ENCODE data around the gene S100PBP. TPM values are rescaled to one million over a fixed set of nuclear protein-coding genes. Genes with fewer than 3 reads are reported as not detected.

S100PBP gene
- polyA plus RNA-seq, 4 donors = 26.3 to 38.3 (median 32.9) TPM

DNA sequence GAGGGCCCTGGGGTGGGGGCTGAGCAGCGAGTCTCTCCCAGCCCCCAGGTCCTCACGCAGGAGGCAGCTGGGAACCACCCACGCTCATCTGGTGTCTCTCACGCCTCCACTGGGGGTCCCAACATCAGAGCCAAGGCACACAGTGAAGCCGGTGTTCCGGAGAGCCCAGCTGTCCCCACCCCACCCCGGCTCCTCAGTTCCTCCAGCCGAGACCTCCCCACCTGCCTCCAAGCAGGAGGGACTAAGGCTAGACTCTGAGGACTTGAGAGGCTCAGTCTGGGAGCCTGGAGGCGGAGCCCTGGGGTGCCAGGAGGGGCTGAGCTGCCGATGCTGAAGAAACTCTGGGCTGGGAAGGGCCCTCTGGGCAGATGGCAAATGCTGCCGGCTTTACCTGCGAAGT, 67.3 kb downstream of the S100PBP start:
- DNase-seq (ENCODE audit: low read depth in 4 of 4, low spot score in 3 of 4) = no peak

- no peak for DNase-seq (ENCODE audit: low read depth in 4 of 4, low spot score in 3 of 4)
These were observed 68.2 kb downstream of the S100PBP start for GRCh38 chr1:32885676-32886003.

GRCh38 chr1:32886004-32886827, 68.8 kb downstream of the S100PBP start, which contains the start of gene HPCA:
Gene HPCA, plus strand, starts transcription at chr1:32886491. Its CDS starts 2,408 bp downstream, at chr1:32888899.
- DNase-seq (ENCODE audit: low read depth in 4 of 4, low spot score in 3 of 4) = peak in 2 of 4 donors; percentile 63 to 74

- no peak for DNase-seq (ENCODE audit: low read depth in 4 of 4, low spot score in 3 of 4)
These were observed 69.5 kb downstream of the S100PBP start for GRCh38 chr1:32886828-32887414.

DNA sequence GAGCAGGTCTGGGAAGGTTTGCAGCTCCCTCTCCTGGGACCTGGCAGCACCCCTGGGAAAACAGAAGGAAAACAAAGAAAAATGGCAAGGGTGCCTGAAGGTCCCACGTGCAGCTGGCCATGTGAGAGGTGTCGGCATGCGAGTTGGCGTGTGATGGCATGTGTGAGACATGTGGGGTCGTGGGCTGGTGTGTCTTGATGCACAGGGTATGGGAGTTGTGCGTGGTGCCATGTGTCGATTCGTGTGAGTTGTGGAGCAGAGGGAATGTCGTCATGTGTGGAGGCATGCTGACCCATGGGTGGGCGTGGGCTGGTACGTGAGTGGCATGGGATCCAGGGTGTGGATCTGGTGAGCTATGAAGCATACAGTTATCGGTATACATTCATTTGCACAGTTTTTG, 70.2 kb downstream of the S100PBP start:
- DNase-seq (ENCODE audit: low read depth in 4 of 4, low spot score in 3 of 4) = no peak

DNA sequence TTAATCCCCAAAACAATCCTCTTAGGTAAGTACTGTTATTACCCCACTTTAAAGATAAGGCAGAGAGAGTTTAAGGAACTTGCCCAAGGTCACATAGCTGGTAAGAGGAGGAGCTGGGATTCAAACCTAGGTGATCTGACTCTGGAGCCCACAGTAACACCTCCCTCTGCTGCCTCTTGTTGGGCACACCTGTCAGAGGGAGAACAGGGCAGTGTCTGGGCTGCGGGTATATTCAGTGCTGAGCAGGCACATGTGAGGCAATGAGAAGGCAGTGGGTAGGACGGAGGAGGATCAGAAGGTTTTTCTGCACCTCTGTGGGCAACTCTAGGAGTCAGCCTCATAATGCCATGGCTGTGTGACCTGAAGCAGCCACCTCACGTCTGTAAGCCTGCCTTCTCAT, 70.7 kb downstream of the S100PBP start:
- no peak for DNase-seq (ENCODE audit: low read depth in 4 of 4, low spot score in 3 of 4)

GRCh38 chr1:32888677-32889420, 71.4 kb downstream of the S100PBP start:
- no peak for DNase-seq (ENCODE audit: low read depth in 4 of 4, low spot score in 3 of 4)

- no peak for DNase-seq (ENCODE audit: low read depth in 4 of 4, low spot score in 3 of 4)
These were observed 72.4 kb downstream of the S100PBP start for GRCh38 chr1:32889731-32890278.

- no peak for DNase-seq (ENCODE audit: low read depth in 4 of 4, low spot score in 3 of 4)
These were observed 73.2 kb downstream of the S100PBP start for GRCh38 chr1:32890516-32891240.

GRCh38 chr1:32891241-32891570, 73.8 kb downstream of the S100PBP start:
- DNase-seq (ENCODE audit: low read depth in 4 of 4, low spot score in 3 of 4) = no peak

DNA sequence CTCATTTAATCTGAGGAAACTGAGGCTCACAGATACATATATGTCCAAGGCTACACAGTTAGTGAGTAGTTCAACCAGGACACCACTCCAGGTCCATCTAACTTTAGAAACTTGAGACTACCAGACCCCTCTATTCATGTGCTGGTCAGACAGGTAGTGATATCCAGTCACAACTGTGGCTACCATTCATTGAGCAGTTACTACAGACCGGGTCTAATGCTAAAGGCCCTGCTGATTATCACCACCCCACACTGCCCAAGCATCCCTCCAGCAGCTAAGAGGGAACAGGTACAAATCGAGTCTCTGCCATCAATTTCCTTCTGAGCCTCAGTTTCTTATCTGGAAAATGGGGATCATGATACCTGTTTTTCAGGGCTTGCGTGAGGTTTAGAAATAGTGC, 74.2 kb downstream of the S100PBP start:
- DNase-seq (ENCODE audit: low read depth in 4 of 4, low spot score in 3 of 4) = no peak

GRCh38 chr1:32892368-32893197, 75.1 kb downstream of the S100PBP start:
- DNase-seq (ENCODE audit: low read depth in 4 of 4, low spot score in 3 of 4) = no peak

GRCh38 chr1:32893198-32894018, 76.0 kb downstream of the S100PBP start:
- no peak for DNase-seq (ENCODE audit: low read depth in 4 of 4, low spot score in 3 of 4)

DNA sequence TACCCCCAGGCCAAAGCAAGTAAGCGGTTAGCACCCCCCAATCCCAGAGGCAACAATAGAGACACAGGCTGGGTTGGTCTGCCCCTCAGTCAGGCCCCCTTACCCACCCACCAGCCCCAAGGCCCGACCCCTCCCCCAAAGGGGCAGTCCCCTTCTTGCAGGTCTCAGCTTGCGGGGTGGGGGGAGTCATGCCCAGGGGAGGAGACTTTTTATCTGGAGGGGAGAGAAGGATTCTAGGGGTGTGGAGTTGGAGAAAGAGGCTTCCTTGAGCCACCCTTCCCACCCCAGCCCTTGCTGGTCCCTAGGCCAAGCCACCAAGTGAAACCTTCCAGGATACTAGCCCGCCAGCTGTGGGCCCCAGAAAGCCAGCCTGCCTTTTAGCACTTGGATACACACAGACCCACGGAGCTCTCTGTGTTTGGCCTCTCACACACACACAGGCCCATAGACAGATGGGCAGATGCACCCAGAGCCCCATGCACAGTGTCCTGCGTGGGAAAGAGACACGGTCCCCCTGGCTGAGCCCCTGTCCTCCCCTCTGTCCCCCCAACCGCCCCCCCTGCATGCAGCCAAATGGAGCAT, 76.7 kb downstream of the S100PBP start:
- DNase-seq (ENCODE audit: low read depth in 4 of 4, low spot score in 3 of 4) = no peak

- no peak for DNase-seq (ENCODE audit: low read depth in 4 of 4, low spot score in 3 of 4)
These were observed 77.2 kb downstream of the S100PBP start for GRCh38 chr1:32894681-32895080.

DNA sequence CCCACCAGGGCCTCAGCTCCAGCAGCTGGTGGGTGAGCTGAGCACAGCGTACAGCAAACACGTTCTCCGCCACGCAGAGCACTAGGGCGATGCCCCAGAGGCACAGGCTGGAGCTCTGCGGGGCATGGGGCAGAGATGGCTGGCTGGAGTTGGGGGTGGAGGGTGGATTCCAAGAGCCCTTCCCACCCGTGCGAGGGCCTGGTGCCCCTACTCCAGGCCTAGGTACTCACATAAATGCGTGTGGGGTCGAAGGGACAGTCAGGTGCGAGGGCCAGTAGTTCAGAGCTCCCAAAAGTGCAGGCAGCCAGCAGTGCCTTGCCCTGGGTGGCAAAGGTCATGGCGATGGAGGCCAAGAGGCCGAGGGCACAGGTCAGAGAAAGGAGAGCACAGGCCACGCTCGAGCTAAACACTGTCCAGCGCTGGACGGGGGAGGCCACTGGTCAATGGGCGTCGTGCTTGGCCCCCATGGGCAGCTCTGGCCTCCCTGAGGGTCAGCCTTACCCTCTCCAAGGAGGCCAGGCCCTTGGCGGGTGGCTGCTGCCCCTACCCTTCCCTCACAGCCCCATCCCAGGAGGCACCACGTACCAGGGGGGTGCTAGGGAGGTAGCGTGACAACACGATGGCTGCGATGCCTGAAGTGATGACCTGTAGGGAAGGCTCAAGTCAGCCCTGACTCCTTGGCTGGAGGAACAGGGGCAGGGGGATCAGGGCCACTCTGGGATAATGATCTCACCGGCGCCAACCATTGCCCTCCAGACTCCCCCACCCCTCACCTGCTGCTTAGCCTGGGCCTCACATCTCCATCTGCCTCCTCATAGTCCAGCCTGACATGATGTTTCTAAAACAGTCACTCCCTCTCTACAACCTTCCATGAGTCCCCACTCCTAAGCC, 78.1 kb downstream of the S100PBP start:
- DNase-seq (ENCODE audit: low read depth in 4 of 4, low spot score in 3 of 4) = no peak

GRCh38 chr1:32896451-32896850, 79.0 kb downstream of the S100PBP start:
- no peak for DNase-seq (ENCODE audit: low read depth in 4 of 4, low spot score in 3 of 4)
